H1 (cell line): Measurements from ENCODE around the gene DOCK9. TPM values are rescaled to one million over a fixed set of nuclear protein-coding genes. Genes with fewer than 3 reads are reported as not detected.

Experiments
- CHD1 ChIP-seq: IDR thresholded peaks from 2 replicates; pipeline ENCODE4 v1.6.1; 2012; ENCODE audit warnings: low read depth, low read length, improper control_type of control experiment
- POLR2AphosphoS5 ChIP-seq: IDR thresholded peaks from 2 replicates; pipeline ENCODE4 v1.6.1; 2011; ENCODE audit warnings: low read depth, low read length
- RNF2 ChIP-seq: fragments of 200-900, 300-1000 bp; sonication (generic); IDR thresholded peaks from 2 replicates; pipeline ENCODE4 v1.7.1; 2016; ENCODE audit warnings: borderline replicate concordance, low read depth, mild to moderate bottlenecking, antibody characterized with exemption, low read length; ENCODE audit not compliant: poor library complexity, severe bottlenecking; ENCODE audit errors: missing control alignments
- ZNF274 ChIP-seq: IDR thresholded peaks from 2 replicates; pipeline ENCODE4 v1.7.0; 2012; ENCODE audit warnings: low read length, borderline replicate concordance; ENCODE audit errors: extremely low read depth
- polyA plus RNA-seq, 7 experiments: library from polyadenylated mRNA; depleted of rRNA in 3 of 7; stranded (reverse) in 5 of 7; unstranded in 2 of 7; fragments of >200 nt in 5 of 7; fragments of 200-250 nt in 2 of 7; gene quantifications; 1 replicate in 5 of 7; 2 replicates in 1 of 7; 4 replicates in 1 of 7; pipeline versions ENCODE4 v1.2.1 to v1.2.3, GENCODE V29; 2011 to 2013; ENCODE audit warnings: missing spikeins in 2 of 7, mixed read lengths in 2 of 7
- total RNA-seq: library from RNA; stranded (reverse); fragmentation: NEBNext Ultra II Directional; extraction: Animal tissue kit (Norgen Biotek cat#: 25700); gene quantifications from 2 replicates; pipeline ENCODE4 v1.2.1, GENCODE V29; 2021

Gene DOCK9
- total and polyA plus RNA-seq, 2 of the 8 experiments (the other 6 are each of a cell fraction or from before 2014, with no cell fraction given), result 21.6 to 31.5 TPM

DNA sequence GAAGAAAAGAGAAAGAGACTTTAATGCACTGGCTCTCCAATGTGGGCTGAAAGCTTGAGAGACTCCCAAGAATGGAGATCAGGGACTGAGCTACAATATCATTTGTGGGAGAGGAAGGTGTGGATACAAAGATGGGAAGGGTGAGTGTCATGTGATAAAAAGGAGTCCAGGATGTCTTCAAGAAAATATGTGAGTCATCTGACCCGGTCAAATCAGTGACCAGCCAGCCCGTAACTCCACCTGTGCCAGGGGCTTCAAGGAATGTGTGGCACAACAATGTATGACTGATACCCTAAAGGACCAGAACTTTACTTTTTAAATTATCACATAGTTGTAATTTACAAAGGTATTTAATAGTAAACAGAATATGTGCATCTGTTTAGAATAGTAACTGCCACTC is 97.2 kb downstream of the DOCK9 start (continued):
- TF ChIP-seq RNF2 (no peak), POLR2AphosphoS5 (no peak), CHD1 (no peak), ZNF274 (no peak)
